ENCODE results near the gene HOXA5.

The HOXA5 gene

DNA sequence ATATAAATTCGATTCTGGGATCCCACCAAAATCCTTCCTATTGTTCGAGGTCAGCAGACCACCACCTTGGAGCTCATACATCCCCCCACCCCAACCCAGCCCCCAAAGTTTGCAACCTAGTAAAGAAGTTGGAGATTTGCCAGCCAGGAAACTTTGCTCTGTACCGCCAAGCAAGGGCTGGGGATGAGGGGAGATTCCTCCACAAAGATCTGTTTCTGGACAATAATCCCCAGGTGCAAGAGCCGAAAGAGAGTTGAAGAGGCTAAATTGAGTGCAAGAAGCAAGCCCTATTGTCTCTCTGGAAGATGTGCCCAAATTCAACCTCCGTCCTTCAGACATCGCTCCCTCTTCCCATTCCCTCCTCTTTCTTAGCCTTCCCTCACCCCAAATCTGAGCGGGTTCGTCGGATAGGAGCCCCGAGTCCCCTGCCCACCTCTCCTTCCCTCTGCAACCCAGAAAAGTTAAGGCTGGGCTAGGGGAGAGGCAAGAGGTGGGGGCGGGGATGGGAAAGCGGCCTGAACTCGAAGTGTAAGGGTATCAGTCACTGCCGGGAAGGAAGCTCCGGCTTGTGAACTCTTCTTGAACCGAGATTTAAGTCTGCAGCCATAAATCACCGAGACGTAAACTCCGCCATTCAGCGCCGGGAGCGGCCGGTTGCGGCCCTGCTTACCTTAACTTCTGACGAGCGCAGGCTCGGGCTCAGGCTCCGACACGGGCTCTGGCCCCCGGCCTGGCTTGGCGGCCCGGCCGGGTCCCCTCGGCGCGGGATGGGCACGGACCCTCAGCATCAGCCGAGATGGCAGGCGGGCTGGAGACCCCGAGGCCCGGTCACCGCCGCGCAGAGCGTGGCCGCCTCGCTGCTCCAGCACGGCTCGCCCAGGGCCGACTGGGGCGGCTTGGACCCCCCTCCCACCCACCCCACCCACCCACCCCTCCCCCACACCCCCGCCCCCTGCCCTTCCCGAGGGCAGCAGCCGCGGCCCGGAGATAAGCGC lies 30.2 kb downstream of the HOXA5 start (continued):
- TF ChIP-seq ZNF239 (tag by site-specific recombination; IDR thresholded peaks at IDR 0.05): no peak
- no peak for TF ChIP-seq ZNF561 (tag by site-specific recombination; IDR thresholded peaks at IDR 0.05; ENCODE audit: borderline replicate concordance)
- TF ChIP-seq, protein P1, sequence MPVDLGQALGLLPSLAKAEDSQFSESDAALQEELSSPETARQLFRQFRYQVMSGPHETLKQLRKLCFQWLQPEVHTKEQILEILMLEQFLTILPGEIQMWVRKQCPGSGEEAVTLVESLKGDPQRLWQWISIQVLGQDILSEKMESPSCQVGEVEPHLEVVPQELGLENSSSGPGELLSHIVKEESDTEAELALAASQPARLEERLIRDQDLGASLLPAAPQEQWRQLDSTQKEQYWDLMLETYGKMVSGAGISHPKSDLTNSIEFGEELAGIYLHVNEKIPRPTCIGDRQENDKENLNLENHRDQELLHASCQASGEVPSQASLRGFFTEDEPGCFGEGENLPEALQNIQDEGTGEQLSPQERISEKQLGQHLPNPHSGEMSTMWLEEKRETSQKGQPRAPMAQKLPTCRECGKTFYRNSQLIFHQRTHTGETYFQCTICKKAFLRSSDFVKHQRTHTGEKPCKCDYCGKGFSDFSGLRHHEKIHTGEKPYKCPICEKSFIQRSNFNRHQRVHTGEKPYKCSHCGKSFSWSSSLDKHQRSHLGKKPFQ (tag by site-specific recombination; IDR thresholded peaks at IDR 0.05): no peak
- TF ChIP-seq ZNF155 (tag by site-specific recombination; IDR thresholded peaks at IDR 0.05): no peak
- no peak for TF ChIP-seq ZNF791 (tag by site-specific recombination; IDR thresholded peaks at IDR 0.05)
- peak; percentile 14; the same call in 1 of the 2 replicates for TF ChIP-seq ZFHX2 (tag by site-specific recombination; conservative IDR thresholded peaks at IDR 0.05)
- TF ChIP-seq ZNF837 (tag by site-specific recombination; IDR thresholded peaks at IDR 0.05): no peak
- TF ChIP-seq, protein P2, sequence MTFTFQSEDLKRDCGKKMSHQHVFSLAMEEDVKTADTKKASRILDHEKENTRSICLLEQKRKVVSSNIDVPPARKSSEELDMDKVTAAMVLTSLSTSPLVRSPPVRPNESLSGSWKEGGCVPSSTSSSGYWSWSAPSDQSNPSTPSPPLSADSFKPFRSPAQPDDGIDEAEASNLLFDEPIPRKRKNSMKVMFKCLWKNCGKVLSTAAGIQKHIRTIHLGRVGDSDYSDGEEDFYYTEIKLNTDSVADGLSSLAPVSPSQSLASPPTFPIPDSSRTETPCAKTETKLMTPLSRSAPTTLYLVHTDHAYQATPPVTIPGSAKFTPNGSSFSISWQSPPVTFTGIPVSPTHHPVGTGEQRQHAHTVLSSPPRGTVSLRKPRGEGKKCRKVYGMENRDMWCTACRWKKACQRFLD (tag by site-specific recombination; IDR thresholded peaks at IDR 0.05): no peak
- peak; percentile 78 for TF ChIP-seq SP7 (tag by site-specific recombination; IDR thresholded peaks at IDR 0.05)
- TF ChIP-seq ZNF146 (tag by site-specific recombination; IDR thresholded peaks at IDR 0.05): no peak
- TF ChIP-seq ZNF354C (tag by site-specific recombination; IDR thresholded peaks at IDR 0.05; ENCODE audit: borderline replicate concordance, low read depth): no peak
- 0 out of 2 replicates have a peak, but pooled peaks have one; percentile 30 for TF ChIP-seq WT1 (tag by site-specific recombination; IDR thresholded peaks at IDR 0.05)
- TF ChIP-seq ZNF768 (tag by site-specific recombination; IDR thresholded peaks at IDR 0.05): no peak
- no peak for TF ChIP-seq ZNF16 (tag by site-specific recombination; IDR thresholded peaks at IDR 0.05; ENCODE audit: low read depth)
- TF ChIP-seq, protein P3, sequence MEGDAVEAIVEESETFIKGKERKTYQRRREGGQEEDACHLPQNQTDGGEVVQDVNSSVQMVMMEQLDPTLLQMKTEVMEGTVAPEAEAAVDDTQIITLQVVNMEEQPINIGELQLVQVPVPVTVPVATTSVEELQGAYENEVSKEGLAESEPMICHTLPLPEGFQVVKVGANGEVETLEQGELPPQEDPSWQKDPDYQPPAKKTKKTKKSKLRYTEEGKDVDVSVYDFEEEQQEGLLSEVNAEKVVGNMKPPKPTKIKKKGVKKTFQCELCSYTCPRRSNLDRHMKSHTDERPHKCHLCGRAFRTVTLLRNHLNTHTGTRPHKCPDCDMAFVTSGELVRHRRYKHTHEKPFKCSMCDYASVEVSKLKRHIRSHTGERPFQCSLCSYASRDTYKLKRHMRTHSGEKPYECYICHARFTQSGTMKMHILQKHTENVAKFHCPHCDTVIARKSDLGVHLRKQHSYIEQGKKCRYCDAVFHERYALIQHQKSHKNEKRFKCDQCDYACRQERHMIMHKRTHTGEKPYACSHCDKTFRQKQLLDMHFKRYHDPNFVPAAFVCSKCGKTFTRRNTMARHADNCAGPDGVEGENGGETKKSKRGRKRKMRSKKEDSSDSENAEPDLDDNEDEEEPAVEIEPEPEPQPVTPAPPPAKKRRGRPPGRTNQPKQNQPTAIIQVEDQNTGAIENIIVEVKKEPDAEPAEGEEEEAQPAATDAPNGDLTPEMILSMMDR (tag by site-specific recombination; IDR thresholded peaks at IDR 0.05): no peak
- TF ChIP-seq KLF8 (tag by site-specific recombination; IDR thresholded peaks at IDR 0.05): 0 out of 2 replicates have a peak, but pooled peaks have one; percentile 25
- TF ChIP-seq, protein P4, sequence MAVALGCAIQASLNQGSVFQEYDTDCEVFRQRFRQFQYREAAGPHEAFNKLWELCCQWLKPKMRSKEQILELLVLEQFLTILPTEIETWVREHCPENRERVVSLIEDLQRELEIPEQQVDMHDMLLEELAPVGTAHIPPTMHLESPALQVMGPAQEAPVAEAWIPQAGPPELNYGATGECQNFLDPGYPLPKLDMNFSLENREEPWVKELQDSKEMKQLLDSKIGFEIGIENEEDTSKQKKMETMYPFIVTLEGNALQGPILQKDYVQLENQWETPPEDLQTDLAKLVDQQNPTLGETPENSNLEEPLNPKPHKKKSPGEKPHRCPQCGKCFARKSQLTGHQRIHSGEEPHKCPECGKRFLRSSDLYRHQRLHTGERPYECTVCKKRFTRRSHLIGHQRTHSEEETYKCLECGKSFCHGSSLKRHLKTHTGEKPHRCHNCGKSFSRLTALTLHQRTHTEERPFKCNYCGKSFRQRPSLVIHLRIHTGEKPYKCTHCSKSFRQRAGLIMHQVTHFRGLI (tag by site-specific recombination; IDR thresholded peaks at IDR 0.05): no peak
- TF ChIP-seq, protein P5, sequence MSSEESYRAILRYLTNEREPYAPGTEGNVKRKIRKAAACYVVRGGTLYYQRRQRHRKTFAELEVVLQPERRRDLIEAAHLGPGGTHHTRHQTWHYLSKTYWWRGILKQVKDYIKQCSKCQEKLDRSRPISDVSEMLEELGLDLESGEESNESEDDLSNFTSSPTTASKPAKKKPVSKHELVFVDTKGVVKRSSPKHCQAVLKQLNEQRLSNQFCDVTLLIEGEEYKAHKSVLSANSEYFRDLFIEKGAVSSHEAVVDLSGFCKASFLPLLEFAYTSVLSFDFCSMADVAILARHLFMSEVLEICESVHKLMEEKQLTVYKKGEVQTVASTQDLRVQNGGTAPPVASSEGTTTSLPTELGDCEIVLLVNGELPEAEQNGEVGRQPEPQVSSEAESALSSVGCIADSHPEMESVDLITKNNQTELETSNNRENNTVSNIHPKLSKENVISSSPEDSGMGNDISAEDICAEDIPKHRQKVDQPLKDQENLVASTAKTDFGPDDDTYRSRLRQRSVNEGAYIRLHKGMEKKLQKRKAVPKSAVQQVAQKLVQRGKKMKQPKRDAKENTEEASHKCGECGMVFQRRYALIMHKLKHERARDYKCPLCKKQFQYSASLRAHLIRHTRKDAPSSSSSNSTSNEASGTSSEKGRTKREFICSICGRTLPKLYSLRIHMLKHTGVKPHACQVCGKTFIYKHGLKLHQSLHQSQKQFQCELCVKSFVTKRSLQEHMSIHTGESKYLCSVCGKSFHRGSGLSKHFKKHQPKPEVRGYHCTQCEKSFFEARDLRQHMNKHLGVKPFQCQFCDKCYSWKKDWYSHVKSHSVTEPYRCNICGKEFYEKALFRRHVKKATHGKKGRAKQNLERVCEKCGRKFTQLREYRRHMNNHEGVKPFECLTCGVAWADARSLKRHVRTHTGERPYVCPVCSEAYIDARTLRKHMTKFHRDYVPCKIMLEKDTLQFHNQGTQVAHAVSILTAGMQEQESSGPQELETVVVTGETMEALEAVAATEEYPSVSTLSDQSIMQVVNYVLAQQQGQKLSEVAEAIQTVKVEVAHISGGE (tag by site-specific recombination; conservative IDR thresholded peaks at IDR 0.05; ENCODE audit: low read depth): no peak
- TF ChIP-seq MEIS1 (CRISPR knock-in tag; IDR thresholded peaks at IDR 0.05; ENCODE audit: borderline replicate concordance): peak; percentile 86; the same call in 1 of the 2 replicates
- 0 out of 2 replicates have a peak, but pooled peaks have one; percentile 16 for TF ChIP-seq ZNF660 (tag by site-specific recombination; IDR thresholded peaks at IDR 0.05)
